Lower leg skin (tissue), 3 donors: ENCODE measurements around the gene ABR.

Experiments used
- CTCF ChIP-seq, 3 donors: fragments of 450-650 bp; IDR thresholded peaks; one replicate each; pipeline ENCODE4 v1.5.1; 2016; ENCODE audit warnings: antibody characterized with exemption in 3 of 3, mild to moderate bottlenecking in 3 of 3, moderate library complexity in 2 of 3
- POLR2A ChIP-seq, 2 donors: fragments of 450-650 bp; IDR thresholded peaks; one replicate each; pipeline ENCODE4 v1.6.1; 2016 to 2017; ENCODE audit warnings: antibody characterized with exemption in 2 of 2, mild to moderate bottlenecking in 1 of 2, moderate library complexity in 1 of 2

GRCh38 chr17:1042486-1042885 lies 137.3 kb downstream of the ABR start:
- no peak for TF ChIP-seq POLR2A (IDR thresholded peaks at IDR 0.05)
- TF ChIP-seq CTCF (IDR thresholded peaks at IDR 0.05): no peak
